GM19397 (cell line): Measurements from ENCODE around the gene PMEPA1.

Experiments
- ATAC-seq: cut with Tn5 transposase; IDR thresholded peaks from one replicate; pipeline ENCODE4 v1.9.1; 2021; ENCODE audit warnings: mild to moderate bottlenecking, moderate library complexity; ENCODE audit not compliant: unreplicated experiment

The PMEPA1 gene

GRCh38 chr20:57680131-57680716 is 29.6 kb downstream of the PMEPA1 start:
- ATAC-seq, result peak; percentile 67

GRCh38 chr20:57679113-57679512 is 30.7 kb downstream of the PMEPA1 start:
- ATAC-seq, result no peak

GRCh38 chr20:57678340-57678739 is 31.5 kb downstream of the PMEPA1 start:
- ATAC-seq, result no peak

GRCh38 chr20:57677584-57677982 is 32.2 kb downstream of the PMEPA1 start:
- ATAC-seq, result no peak

GRCh38 chr20:57676589-57677583 is 32.9 kb downstream of the PMEPA1 start:
- ATAC-seq, result no peak

- ATAC-seq, result no peak
Observed at GRCh38 chr20:57675773-57676172, 34.0 kb downstream of the PMEPA1 start.

- ATAC-seq, result no peak
Observed at GRCh38 chr20:57672953-57673575, 36.8 kb downstream of the PMEPA1 start.

- ATAC-seq, result no peak
Observed at GRCh38 chr20:57672164-57672563, 37.7 kb downstream of the PMEPA1 start.

- no peak for ATAC-seq
Observed at GRCh38 chr20:57671662-57672061, 38.2 kb downstream of the PMEPA1 start.

- no peak for ATAC-seq
Observed at GRCh38 chr20:57671072-57671391, 38.8 kb downstream of the PMEPA1 start.

- no peak for ATAC-seq
Observed at GRCh38 chr20:57670288-57671071, 39.3 kb downstream of the PMEPA1 start.

- ATAC-seq, result no peak
Observed at GRCh38 chr20:57669632-57670031, 40.2 kb downstream of the PMEPA1 start.

GRCh38 chr20:57667924-57668782 is 41.7 kb downstream of the PMEPA1 start:
- ATAC-seq, result no peak

GRCh38 chr20:57667388-57667787 is 42.4 kb downstream of the PMEPA1 start:
- ATAC-seq, result no peak

- no peak for ATAC-seq
Observed at GRCh38 chr20:57666834-57667157, 43.0 kb downstream of the PMEPA1 start.

GRCh38 chr20:57666106-57666833 is 43.5 kb downstream of the PMEPA1 start:
- no peak for ATAC-seq

- ATAC-seq, result no peak
Observed at GRCh38 chr20:57665589-57665971, 44.2 kb downstream of the PMEPA1 start.

GRCh38 chr20:57664924-57665588 is 44.8 kb downstream of the PMEPA1 start:
- ATAC-seq, result no peak

- no peak for ATAC-seq
Observed at GRCh38 chr20:57664476-57664875, 45.3 kb downstream of the PMEPA1 start.
